GM12872 (cell line): ENCODE data around the gene CLMP.

ENCODE experiments used
- TF ChIP-seq, protein P1 (sequence below): IDR thresholded peaks from 3 replicates; pipeline ENCODE4 v1.5.1; 2011; ENCODE audit warnings: low read depth, mild to moderate bottlenecking, low read length, moderate library complexity; ENCODE audit not compliant: insufficient read depth

CLMP gene, protein sequence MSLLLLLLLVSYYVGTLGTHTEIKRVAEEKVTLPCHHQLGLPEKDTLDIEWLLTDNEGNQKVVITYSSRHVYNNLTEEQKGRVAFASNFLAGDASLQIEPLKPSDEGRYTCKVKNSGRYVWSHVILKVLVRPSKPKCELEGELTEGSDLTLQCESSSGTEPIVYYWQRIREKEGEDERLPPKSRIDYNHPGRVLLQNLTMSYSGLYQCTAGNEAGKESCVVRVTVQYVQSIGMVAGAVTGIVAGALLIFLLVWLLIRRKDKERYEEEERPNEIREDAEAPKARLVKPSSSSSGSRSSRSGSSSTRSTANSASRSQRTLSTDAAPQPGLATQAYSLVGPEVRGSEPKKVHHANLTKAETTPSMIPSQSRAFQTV

GRCh38 chr11:123195188-123196059 lies at the start of gene CLMP:
Gene CLMP, minus strand, starts transcription at chr11:123195248. Its CDS starts 308 bp downstream, at chr11:123194940.
- TF ChIP-seq, protein P1, sequence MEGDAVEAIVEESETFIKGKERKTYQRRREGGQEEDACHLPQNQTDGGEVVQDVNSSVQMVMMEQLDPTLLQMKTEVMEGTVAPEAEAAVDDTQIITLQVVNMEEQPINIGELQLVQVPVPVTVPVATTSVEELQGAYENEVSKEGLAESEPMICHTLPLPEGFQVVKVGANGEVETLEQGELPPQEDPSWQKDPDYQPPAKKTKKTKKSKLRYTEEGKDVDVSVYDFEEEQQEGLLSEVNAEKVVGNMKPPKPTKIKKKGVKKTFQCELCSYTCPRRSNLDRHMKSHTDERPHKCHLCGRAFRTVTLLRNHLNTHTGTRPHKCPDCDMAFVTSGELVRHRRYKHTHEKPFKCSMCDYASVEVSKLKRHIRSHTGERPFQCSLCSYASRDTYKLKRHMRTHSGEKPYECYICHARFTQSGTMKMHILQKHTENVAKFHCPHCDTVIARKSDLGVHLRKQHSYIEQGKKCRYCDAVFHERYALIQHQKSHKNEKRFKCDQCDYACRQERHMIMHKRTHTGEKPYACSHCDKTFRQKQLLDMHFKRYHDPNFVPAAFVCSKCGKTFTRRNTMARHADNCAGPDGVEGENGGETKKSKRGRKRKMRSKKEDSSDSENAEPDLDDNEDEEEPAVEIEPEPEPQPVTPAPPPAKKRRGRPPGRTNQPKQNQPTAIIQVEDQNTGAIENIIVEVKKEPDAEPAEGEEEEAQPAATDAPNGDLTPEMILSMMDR, result no peak

GRCh38 chr11:123241874-123242543 lies 47.0 kb upstream of the CLMP start:
- TF ChIP-seq, protein P1, result no peak

- TF ChIP-seq, protein P1, result no peak
Observed at GRCh38 chr11:123241294-123241693, 46.2 kb upstream of the CLMP start.

- TF ChIP-seq, protein P1, result no peak
Observed at GRCh38 chr11:123239191-123240150, 44.4 kb upstream of the CLMP start.

DNA sequence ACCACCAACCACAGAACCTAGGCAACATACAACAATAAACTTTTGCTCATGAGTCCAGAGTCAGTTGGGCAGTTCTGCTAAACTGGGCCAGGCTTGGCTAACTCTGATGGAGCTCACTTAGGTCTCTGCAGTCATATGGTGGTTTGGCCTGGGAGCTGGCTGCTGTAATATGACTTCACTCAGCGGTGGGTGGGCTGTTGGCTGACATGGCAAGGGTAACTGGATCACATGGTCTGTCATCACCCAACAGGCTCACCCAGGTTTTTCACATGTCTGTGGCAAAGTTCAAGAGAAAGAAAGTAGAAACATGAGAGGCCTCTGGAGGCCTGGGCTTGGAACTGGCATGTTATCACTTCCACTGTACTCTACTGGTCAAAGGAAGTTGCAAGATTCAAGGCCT lies 43.2 kb upstream of the CLMP start:
- TF ChIP-seq, protein P1, result no peak

GRCh38 chr11:123236879-123237278 lies 41.8 kb upstream of the CLMP start:
- TF ChIP-seq, protein P1, result no peak
